Measurements from ENCODE around the gene CLMN. TPM values are rescaled to one million over a fixed set of nuclear protein-coding genes. Genes with fewer than 3 reads are reported as not detected.

Gene CLMN
- total and polyA plus RNA-seq, 2 donors (not counting 1 experiment from before 2014, with no cell fraction given) = 9.6 to 51.5 TPM

DNA sequence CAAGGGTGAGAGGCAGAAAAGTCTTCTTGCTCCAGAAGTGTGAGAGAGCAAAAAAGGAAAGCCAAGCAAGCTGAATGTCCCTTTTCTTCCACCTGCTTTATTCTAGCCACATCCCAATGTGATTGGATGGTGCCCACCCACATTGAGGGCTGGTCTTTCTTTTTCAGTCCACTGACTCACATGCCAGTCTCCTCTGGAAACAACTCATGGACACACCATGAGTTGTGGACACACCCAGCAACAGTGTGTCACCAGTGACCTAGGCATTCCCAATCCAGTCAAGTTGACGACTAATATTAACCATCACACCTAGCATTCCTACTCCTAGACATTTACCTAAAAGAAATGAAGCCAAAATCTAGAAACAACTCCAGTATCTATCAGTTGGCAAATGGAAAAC, 155.2 kb downstream of the CLMN start:
- peaks cover 0 to 8% (median 4%) of the 10 kb centered on the region in 3 donors for H3K9me3 ChIP-seq (ENCODE audit: control extremely low read depth in 1 of 3, control insufficient read depth in 2 of 3, insufficient read depth in 1 of 3, low read length in 2 of 3)
- no peak overlapping the region for H3K4me3 Mint-ChIP-seq
- H3K79me2 ChIP-seq (ENCODE audit: control insufficient read depth, insufficient read depth, low read length) = no peaks in the 10 kb centered on the region
- no peak overlapping the region for H3K9ac ChIP-seq (ENCODE audit: low read length)
- no peaks in the 10 kb centered on the region for H3K27me3 ChIP-seq (replicated peaks in 1 of 4; ENCODE audit: control extremely low read depth in 1 of 4, control insufficient read depth in 3 of 4, insufficient read depth in 4 of 4, low read length in 3 of 4)
- intact Hi-C loops (cut with micrococcal nuclease) = no loop called here
- ATAC-seq (ENCODE audit: low read depth) = no peak
- ChIA-PET POLR2A (no interaction called here), CTCF (no interaction called here)
- no peaks in the 10 kb centered on the region for H3K27me3 Mint-ChIP-seq
- no peak overlapping the region for H3K27ac ChIP-seq (ENCODE audit: low read length in 2 of 2)
- H4K20me1 ChIP-seq (ENCODE audit: control insufficient read depth, insufficient read depth, low read length, poor library complexity, severe bottlenecking) = no peaks in the 10 kb centered on the region
- no peaks in the 10 kb centered on the region for H3K4me1 ChIP-seq (ENCODE audit: control insufficient read depth in 2 of 2, insufficient read depth in 2 of 2, low read length in 2 of 2)
- no peak overlapping the region for H3K27ac Mint-ChIP-seq
- no peak for DNase-seq
- no peak for TF ChIP-seq EZH2 (IDR thresholded peaks at IDR 0.05; ENCODE audit: borderline replicate concordance, insufficient read depth, low read depth, low read length, poor library complexity, severe bottlenecking)
- TF ChIP-seq, protein P1, sequence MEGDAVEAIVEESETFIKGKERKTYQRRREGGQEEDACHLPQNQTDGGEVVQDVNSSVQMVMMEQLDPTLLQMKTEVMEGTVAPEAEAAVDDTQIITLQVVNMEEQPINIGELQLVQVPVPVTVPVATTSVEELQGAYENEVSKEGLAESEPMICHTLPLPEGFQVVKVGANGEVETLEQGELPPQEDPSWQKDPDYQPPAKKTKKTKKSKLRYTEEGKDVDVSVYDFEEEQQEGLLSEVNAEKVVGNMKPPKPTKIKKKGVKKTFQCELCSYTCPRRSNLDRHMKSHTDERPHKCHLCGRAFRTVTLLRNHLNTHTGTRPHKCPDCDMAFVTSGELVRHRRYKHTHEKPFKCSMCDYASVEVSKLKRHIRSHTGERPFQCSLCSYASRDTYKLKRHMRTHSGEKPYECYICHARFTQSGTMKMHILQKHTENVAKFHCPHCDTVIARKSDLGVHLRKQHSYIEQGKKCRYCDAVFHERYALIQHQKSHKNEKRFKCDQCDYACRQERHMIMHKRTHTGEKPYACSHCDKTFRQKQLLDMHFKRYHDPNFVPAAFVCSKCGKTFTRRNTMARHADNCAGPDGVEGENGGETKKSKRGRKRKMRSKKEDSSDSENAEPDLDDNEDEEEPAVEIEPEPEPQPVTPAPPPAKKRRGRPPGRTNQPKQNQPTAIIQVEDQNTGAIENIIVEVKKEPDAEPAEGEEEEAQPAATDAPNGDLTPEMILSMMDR (IDR thresholded peaks at IDR 0.05) = no peak
- H3K9me3 Mint-ChIP-seq (ENCODE audit: insufficient read depth) = peaks cover 3% of the 10 kb centered on the region
- H3K4me3 ChIP-seq (ENCODE audit: control extremely low read depth in 1 of 5, extremely low read depth in 1 of 5, insufficient read depth in 1 of 5, low read depth in 2 of 5, low read length in 4 of 5) = no peak overlapping the region
- H3K36me3 ChIP-seq (replicated peaks in 1 of 2; ENCODE audit: control extremely low read depth in 1 of 2, control insufficient read depth in 1 of 2, extremely low read depth in 1 of 2, insufficient read depth in 2 of 2, low read length in 1 of 2) = no peaks in the 10 kb centered on the region
- no peak overlapping the region for H2AFZ ChIP-seq (ENCODE audit: insufficient read depth, low read depth, low read length, poor library complexity, severe bottlenecking)
- peaks cover 3% of the 10 kb centered on the region for H3K4me1 Mint-ChIP-seq
- WGBS (ENCODE audit: insufficient coverage) = 60% methylated on average over 1 of the region's 1 CpG
- no peak overlapping the region for H3K4me2 ChIP-seq (replicated peaks; ENCODE audit: low read depth, low read length, poor library complexity, severe bottlenecking)

GRCh38 chr14:95163666-95164065, 156.0 kb downstream of the CLMN start:
- no peaks in the 10 kb centered on the region for H3K27me3 Mint-ChIP-seq
- intact Hi-C loops (cut with micrococcal nuclease) = no loop called here

More at GRCh38 chr14:95163666-95164065, 156.0 kb downstream of the CLMN start:
- TF ChIP-seq EZH2 (IDR thresholded peaks at IDR 0.05; ENCODE audit: borderline replicate concordance, insufficient read depth, low read depth, low read length, poor library complexity, severe bottlenecking) = no peak
- TF ChIP-seq, protein P1 (IDR thresholded peaks at IDR 0.05) = no peak
- ATAC-seq (ENCODE audit: low read depth) (no peak), DNase-seq (no peak)
- no peak overlapping the region for H3K4me3 ChIP-seq (ENCODE audit: control extremely low read depth in 1 of 5, extremely low read depth in 1 of 5, insufficient read depth in 1 of 5, low read depth in 2 of 5, low read length in 4 of 5)
- H3K27me3 ChIP-seq (replicated peaks in 1 of 4; ENCODE audit: control extremely low read depth in 1 of 4, control insufficient read depth in 3 of 4, insufficient read depth in 4 of 4, low read length in 3 of 4) = no peaks in the 10 kb centered on the region
- H3K79me2 ChIP-seq (ENCODE audit: control insufficient read depth, insufficient read depth, low read length) = no peaks in the 10 kb centered on the region
- no peak overlapping the region for H3K9ac ChIP-seq (ENCODE audit: low read length)
- Mint-ChIP-seq H3K9me3 (ENCODE audit: insufficient read depth) (peaks cover 3% of the 10 kb centered on the region), H3K4me3 (no peak overlapping the region), H3K27ac (no peak overlapping the region), H3K4me1 (peaks cover 3% of the 10 kb centered on the region)
- no peak overlapping the region for H2AFZ ChIP-seq (ENCODE audit: insufficient read depth, low read depth, low read length, poor library complexity, severe bottlenecking)
- no peaks in the 10 kb centered on the region for H3K4me1 ChIP-seq (ENCODE audit: control insufficient read depth in 2 of 2, insufficient read depth in 2 of 2, low read length in 2 of 2)
- no peak overlapping the region for H3K27ac ChIP-seq (ENCODE audit: low read length in 2 of 2)
- ChIA-PET POLR2A (no interaction called here), CTCF (no interaction called here)
- no peaks in the 10 kb centered on the region for H4K20me1 ChIP-seq (ENCODE audit: control insufficient read depth, insufficient read depth, low read length, poor library complexity, severe bottlenecking)
- no peak overlapping the region for H3K4me2 ChIP-seq (replicated peaks; ENCODE audit: low read depth, low read length, poor library complexity, severe bottlenecking)
- 100% methylated on average over 2 of the region's 3 CpGs for WGBS (ENCODE audit: insufficient coverage)
- no peaks in the 10 kb centered on the region for H3K36me3 ChIP-seq (replicated peaks in 1 of 2; ENCODE audit: control extremely low read depth in 1 of 2, control insufficient read depth in 1 of 2, extremely low read depth in 1 of 2, insufficient read depth in 2 of 2, low read length in 1 of 2)
- H3K9me3 ChIP-seq (ENCODE audit: control extremely low read depth in 1 of 3, control insufficient read depth in 2 of 3, insufficient read depth in 1 of 3, low read length in 2 of 3) = peaks cover 0 to 8% (median 4%) of the 10 kb centered on the region in 3 donors
